GM19452 (cell line): ENCODE results near the gene ATP8A1.
"Not testable (repeated sequence)": the region's sequence is repeated elsewhere in the genome, so short reads cannot be mapped to it uniquely, and the experiment has no call there.

Experiments used
- ATAC-seq: cut with Tn5 transposase; IDR thresholded peaks from one replicate; pipeline ENCODE4 v1.9.1; 2021; ENCODE audit not compliant: unreplicated experiment

Gene ATP8A1

GRCh38 chr4:42474406-42474805 lies 182.5 kb downstream of the ATP8A1 start:
- no peak for ATAC-seq

GRCh38 chr4:42473071-42473684 lies 183.7 kb downstream of the ATP8A1 start:
- ATAC-seq: no peak

GRCh38 chr4:42471896-42472295 lies 185.0 kb downstream of the ATP8A1 start:
- ATAC-seq: no peak

- ATAC-seq: no peak
Observed at GRCh38 chr4:42470023-42470422, 186.9 kb downstream of the ATP8A1 start.

GRCh38 chr4:42467777-42468176 lies 189.1 kb downstream of the ATP8A1 start:
- not testable (repeated sequence) for ATAC-seq

- ATAC-seq: no peak
Observed at GRCh38 chr4:42466273-42466844, 190.5 kb downstream of the ATP8A1 start.

GRCh38 chr4:42464550-42465094 lies 192.3 kb downstream of the ATP8A1 start:
- ATAC-seq: no peak

GRCh38 chr4:42461216-42461615 lies 195.7 kb downstream of the ATP8A1 start:
- ATAC-seq: not testable (repeated sequence)

- ATAC-seq: peak; percentile 97
Observed at GRCh38 chr4:42460043-42460442, 196.9 kb downstream of the ATP8A1 start.

- no peak for ATAC-seq
Observed at GRCh38 chr4:42458657-42459056, 198.2 kb downstream of the ATP8A1 start.

- ATAC-seq: no peak
Observed at GRCh38 chr4:42454755-42455420, 202.0 kb downstream of the ATP8A1 start.

GRCh38 chr4:42453612-42454011 lies 203.3 kb downstream of the ATP8A1 start:
- ATAC-seq: peak; percentile 84

GRCh38 chr4:42452823-42453222 lies 204.1 kb downstream of the ATP8A1 start:
- ATAC-seq: no peak

GRCh38 chr4:42446823-42447222 lies 210.1 kb downstream of the ATP8A1 start:
- ATAC-seq: no peak

- no peak for ATAC-seq
Observed at GRCh38 chr4:42445038-42445437, 211.9 kb downstream of the ATP8A1 start.

- ATAC-seq: no peak
Observed at GRCh38 chr4:42442601-42443000, 214.3 kb downstream of the ATP8A1 start.

- ATAC-seq: no peak
Observed at GRCh38 chr4:42440083-42440482, 216.8 kb downstream of the ATP8A1 start.

GRCh38 chr4:42436928-42437565 lies 219.9 kb downstream of the ATP8A1 start:
- no peak for ATAC-seq

- no peak for ATAC-seq
Observed at GRCh38 chr4:42428036-42428435, 228.9 kb downstream of the ATP8A1 start.

GRCh38 chr4:42425146-42426065 lies 231.5 kb downstream of the ATP8A1 start:
- ATAC-seq: no peak

GRCh38 chr4:42420140-42420539 lies 236.8 kb downstream of the ATP8A1 start:
- no peak for ATAC-seq
